Fibroblast of mammary gland (primary cell): ENCODE measurements around the gene PGS1.

Experiments used
- DNase-seq: peaks from one replicate; pipeline ENCODE4 v3.0.0-alpha.2; 2010; ENCODE audit warnings: low read depth
- H3K4me3 ChIP-seq: 2 replicates; pipeline ENCODE4 v1.5.1; 2011; ENCODE audit warnings: low read depth, mild to moderate bottlenecking, low read length, moderate library complexity; ENCODE audit not compliant: control insufficient read depth
- TF ChIP-seq, protein P1 (sequence below): conservative IDR thresholded peaks from 2 replicates; pipeline ENCODE4 v1.5.1; 2011; ENCODE audit warnings: low read depth, low read length, inconsistent platforms; ENCODE audit not compliant: control insufficient read depth, insufficient read depth

PGS1 gene

DNA sequence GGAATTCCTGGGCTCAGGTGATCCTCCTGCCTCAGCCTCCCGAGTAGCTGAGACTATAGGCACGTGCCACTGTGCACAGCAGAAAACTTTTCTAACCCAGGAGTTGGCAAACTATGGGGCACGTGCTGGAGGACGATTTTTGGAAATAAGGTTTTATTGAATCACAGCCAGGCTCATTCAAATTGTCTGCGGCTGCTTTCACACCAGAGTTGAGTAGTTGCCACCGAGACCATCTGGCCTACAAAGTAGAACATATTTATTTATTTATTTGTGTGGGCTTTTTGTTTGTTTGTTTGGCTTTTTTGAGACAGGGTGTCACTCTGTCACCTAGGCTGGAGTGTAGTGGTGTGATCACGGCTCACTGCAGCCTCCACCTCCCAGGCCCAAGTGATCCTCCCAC, 7.4 kb upstream of the PGS1 start:
- H3K4me3 ChIP-seq = no peak overlapping the region
- TF ChIP-seq, protein P1, sequence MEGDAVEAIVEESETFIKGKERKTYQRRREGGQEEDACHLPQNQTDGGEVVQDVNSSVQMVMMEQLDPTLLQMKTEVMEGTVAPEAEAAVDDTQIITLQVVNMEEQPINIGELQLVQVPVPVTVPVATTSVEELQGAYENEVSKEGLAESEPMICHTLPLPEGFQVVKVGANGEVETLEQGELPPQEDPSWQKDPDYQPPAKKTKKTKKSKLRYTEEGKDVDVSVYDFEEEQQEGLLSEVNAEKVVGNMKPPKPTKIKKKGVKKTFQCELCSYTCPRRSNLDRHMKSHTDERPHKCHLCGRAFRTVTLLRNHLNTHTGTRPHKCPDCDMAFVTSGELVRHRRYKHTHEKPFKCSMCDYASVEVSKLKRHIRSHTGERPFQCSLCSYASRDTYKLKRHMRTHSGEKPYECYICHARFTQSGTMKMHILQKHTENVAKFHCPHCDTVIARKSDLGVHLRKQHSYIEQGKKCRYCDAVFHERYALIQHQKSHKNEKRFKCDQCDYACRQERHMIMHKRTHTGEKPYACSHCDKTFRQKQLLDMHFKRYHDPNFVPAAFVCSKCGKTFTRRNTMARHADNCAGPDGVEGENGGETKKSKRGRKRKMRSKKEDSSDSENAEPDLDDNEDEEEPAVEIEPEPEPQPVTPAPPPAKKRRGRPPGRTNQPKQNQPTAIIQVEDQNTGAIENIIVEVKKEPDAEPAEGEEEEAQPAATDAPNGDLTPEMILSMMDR = no peak
- DNase-seq = no peak

DNA sequence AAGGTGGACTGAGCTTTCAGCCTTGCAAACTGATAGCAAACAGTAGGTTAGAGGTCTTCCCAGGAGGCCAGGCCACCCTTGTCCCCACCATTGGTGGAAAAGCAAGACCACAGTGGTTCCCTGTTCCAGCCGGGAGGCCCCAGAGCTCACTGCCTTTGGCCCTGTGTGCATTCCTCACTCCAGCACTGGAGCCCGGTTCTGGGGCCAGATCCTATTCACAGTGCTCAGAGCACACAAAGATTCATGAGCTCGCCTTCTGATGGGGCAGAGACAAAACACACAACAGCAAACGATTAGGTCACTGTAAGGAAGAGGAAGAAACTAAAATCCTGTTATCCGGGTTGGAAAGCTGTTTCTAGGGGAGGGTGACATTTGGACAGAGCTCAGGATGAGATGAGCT, 5.6 kb upstream of the PGS1 start:
- TF ChIP-seq, protein P1 = no peak
- no peak for DNase-seq
- H3K4me3 ChIP-seq = no peak overlapping the region

DNA sequence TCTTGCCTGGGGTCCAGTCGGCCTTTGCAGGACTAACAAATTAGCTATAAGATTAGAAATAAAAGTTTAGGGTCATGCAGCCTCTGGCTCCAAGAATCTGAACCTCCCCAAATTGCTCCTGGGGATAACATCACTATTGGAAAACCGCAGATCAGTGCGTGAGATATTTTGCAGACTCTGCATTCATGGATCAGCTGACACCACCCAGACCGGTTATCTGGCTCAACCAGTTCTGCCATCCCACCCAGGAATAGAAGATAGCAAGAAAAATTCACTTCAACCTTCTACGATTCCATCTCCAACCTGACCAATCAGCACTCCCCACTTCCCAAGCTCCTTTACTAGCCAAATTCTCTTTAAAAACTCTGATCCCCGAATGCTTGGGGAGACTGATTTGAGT, 4.3 kb upstream of the PGS1 start:
- DNase-seq = no peak

DNA sequence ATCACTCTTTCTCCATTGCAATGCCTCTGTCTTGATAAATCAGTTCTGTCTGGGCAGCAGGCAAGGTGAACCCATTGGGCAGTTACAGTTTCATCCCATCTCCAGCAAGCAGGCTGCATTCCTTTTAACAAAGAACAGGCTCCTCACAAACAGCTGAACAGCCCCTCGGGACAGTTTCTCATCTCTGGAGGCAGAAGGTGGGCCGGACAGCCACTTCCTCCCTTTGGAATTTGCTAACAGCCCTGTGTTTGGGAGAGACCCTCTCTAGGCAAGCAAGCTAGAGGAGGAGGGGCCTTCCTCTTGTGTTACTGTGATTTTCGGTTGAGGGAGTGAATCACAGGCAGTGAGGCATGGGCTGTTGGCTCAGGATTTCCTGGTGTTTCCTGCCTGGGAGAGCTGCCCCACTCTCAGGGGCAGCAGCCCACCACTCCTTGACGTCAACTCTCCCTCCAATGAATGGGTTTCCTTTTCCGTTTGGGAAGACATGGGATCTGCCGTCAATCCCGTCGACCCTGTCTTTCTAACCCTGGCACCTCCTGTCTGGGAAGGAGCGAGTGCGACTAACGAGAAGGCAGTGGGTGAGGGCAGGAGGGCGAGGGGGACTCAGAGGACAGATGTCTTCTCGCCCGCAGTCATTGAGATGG, 3.7 kb upstream of the PGS1 start:
- DNase-seq = peak; percentile 91

More for the DNA sequence above, 4.3 kb upstream of the PGS1 start:
- H3K4me3 ChIP-seq = no peak overlapping the region
- TF ChIP-seq, protein P1 = no peak

DNA sequence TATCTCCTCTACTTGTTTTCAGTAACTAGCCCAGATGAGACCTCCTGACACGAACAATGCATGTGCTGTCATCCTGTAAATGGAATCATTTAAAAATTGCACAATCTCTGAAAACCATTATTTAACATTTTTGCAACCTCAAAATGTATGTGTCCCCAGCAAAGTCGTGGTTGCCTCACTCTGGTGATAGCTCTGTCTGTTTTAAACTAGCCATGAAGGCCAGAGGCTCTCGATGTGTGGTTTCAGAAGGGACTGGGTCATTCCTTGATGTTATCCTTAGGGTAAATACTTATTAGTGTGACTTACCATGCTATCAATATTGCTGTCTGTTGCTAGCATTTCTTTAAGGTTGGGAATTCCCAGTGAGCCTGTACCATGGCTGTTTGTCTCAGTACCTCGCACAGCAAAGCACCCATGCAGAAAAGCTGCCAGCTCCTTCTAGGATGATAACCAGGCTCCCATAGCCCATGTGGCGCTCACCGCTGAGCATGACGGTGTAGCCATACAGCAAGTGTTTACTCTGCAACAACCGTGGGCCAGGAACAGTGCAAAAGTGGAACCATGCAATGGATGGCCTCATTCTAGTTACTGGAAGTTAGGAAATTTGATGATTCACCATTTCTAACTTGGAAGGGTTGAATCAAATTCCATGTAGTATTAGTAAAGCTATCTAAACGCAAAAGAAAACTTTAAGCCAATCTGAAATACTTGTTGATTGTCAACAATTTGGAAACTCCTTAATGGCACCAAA, 2.9 kb upstream of the PGS1 start:
- TF ChIP-seq, protein P1 = no peak
- peak; percentile 99 for DNase-seq
- peak overlapping the region; percentile 7 for H3K4me3 ChIP-seq

More for the DNA sequence above, 3.7 kb upstream of the PGS1 start:
- H3K4me3 ChIP-seq = no peak overlapping the region
- TF ChIP-seq, protein P1 = no peak

DNA sequence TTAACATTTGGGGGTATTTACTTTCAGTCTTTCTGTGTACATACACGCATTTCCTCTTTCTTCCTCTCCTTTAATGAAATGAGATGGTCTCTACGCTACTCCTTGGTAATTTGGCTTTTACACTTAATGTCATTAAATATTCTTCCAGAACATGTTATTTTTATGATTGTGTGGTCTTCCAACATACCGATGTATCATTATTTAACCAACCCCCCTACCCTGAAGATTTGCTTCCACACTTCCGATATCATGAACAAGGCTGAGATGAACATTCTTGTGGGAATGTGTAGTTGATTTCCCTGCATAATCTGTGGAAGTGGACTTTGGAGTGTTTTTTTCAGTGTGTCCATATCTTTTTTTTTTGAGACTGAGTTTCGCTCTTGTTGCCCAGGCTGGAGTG, 2.3 kb upstream of the PGS1 start:
- TF ChIP-seq, protein P1 = no peak
- peak overlapping the region; percentile 7 for H3K4me3 ChIP-seq
- DNase-seq = no peak
